GM18867 (cell line): ENCODE data around the gene HNRNPM.

ENCODE experiments used
- ATAC-seq: cut with Tn5 transposase; IDR thresholded peaks from one replicate; pipeline ENCODE4 v1.9.1; 2021; ENCODE audit warnings: mild to moderate bottlenecking, moderate library complexity; ENCODE audit not compliant: unreplicated experiment

The HNRNPM gene

DNA sequence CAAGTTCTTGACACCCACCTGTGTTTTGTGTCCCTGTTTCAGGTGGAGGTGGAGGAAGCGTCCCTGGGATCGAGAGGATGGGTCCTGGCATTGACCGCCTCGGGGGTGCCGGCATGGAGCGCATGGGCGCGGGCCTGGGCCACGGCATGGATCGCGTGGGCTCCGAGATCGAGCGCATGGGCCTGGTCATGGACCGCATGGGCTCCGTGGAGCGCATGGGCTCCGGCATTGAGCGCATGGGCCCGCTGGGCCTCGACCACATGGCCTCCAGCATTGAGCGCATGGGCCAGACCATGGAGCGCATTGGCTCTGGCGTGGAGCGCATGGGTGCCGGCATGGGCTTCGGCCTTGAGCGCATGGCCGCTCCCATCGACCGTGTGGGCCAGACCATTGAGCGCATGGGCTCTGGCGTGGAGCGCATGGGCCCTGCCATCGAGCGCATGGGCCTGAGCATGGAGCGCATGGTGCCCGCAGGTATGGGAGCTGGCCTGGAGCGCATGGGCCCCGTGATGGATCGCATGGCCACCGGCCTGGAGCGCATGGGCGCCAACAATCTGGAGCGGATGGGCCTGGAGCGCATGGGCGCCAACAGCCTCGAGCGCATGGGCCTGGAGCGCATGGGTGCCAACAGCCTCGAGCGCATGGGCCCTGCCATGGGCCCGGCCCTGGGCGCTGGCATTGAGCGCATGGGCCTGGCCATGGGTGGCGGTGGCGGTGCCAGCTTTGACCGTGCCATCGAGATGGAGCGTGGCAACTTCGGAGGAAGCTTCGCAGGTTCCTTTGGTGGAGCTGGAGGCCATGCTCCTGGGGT lies 41.0 kb downstream of the HNRNPM start:
- no peak for ATAC-seq

DNA sequence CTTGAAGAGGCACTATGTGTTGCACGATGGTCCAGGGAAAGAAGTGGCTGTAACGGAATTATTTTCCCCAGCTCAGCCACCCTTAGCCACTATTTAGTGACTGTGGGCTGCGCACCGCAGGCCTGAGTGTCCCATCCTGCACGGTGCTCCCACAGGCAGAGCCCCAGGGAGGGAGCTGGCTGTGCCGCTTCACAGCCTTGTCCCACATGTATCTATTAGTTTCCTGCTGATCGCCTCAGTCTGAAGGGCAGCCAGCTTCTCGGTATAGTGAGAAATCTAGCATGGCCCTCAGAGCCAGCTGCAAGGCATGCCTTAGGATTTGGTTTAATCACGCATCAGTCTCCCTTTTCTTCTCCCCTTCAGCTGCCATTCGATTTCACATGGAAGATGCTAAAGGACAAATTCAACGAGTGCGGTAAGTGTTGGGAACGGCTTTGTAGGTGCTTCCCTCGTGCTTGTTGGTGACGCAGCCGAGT lies 41.9 kb downstream of the HNRNPM start:
- no peak for ATAC-seq

DNA sequence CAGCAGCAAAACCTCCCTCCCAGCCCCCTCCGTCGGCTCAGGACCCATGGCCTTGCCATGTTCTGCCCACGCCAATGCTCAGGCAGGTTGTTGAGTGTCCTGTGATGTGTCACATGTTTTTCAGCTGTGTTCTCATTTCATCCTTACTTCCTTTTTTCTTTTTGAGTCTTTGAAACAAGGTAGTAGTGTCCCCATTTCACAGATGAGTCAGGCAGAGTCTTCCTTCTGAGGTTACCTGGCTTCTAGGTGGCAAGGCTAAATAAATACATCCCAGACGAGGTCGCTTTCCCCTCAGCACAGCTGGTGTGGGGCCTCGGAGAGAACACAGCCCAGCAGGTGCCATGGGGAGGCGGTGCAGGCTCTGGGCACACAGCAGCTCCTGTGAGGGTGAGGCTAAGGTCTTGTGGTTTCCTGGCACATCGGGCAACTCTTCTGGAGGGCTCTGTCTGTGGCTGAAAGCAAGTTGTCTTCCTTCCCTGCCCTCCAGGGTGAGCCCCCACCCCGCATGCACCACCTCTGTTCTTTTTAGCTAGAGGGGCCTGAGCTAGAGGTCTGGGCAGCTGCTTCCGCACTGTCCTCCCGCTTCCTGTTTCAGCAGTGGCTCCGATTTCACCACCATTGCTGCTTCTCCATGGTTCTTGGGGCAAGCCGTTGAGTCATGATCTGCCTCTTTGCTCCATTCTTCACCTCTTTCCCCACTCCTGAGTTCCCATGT lies 42.5 kb downstream of the HNRNPM start:
- ATAC-seq, result peak; percentile 63

DNA sequence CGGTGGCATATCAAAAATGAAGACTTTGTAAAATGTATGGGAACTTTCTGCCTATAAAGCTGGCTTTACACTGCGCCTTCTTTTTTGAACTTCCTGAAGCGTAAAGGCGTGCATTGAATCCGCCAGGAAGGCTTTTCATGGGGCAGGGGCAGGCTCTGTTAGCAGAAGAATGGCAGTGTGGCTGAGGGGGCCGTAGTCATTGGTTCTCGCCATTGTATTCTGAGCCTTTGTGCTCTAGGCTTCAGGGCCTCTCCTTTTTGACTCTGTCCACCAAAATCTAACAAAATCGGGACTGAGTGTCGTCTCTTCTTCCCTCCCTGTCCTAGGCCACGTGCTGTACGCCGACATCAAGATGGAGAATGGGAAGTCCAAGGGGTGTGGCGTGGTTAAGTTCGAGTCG lies 43.6 kb downstream of the HNRNPM start:
- ATAC-seq, result no peak

DNA sequence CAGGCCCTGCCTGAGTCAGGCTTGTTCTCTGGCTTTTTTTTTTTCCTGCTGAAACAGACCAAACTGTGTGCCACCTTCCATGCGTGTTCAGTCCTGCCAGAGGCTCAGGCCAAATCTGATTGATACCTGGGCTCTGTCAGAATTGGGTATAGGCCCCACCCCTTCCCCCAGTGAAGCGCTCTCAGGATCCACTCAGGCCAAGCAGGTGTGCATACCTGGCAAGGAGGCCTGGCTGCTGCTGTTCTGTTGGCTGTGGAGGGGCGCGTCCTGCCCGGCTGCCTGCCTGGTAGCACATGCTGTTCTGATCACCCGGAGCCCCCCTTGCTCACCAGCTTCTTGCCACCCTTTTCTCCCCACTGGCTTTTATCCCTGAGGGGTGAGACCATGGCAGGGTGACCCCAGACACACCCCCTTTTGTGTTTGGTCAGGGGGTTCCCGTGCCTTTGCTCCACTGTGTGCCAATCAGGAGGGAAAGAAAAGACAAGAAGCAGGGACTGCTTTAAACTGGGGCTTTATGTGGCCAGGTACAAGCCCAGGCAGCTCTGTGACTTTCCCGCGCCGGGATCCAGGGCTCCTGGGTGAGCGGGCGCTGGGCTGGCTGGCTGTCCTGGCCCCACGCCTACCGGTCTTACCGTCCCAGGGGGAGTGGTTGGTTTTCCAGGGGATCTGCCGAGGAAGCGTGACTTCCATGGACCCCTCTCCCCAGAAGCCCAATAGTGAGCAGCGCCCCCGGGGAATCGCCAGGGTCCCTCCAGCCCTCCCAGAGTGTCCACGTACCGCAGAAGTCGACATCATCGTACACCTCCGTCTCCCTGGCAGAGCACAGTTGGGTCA lies 45.0 kb downstream of the HNRNPM start:
- no peak for ATAC-seq

DNA sequence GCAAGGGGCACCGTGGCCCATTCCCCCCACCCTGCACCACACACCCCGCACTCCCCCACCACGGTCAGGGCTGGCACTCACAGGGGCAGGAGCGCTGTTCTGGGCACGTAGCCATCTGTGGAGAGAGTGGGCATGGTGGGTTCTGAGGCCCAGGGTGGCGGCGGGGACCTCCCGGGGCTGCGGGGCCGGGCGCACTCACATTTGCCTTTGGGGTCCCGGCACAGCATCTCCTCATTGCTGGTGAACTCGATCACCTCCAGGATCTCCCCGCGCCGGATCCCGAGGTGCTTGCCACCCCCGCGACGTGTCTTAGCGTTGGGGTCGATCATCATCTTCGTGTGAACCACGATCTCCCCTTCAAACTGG lies 45.6 kb downstream of the HNRNPM start:
- no peak for ATAC-seq

DNA sequence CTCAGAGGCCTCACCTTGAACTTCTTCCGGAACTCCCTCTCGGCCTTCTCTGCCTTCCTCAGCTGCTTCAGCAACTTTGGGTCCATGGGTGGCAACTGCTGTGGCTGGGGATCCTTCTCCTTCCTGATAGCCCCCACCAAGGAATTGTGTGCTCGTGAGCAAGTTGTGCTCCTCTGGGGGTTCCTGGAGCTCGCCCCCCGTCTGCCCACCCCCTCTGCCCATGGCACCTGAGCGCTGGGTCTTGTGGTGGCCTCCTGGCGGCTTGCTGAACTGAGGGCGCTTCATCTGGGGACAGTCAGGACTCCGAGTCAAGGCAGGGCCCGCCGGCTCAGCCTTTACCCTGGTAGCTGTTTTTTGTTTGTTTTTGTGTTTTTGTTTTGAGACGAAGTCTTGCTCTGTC lies 46.1 kb downstream of the HNRNPM start:
- ATAC-seq, result no peak

DNA sequence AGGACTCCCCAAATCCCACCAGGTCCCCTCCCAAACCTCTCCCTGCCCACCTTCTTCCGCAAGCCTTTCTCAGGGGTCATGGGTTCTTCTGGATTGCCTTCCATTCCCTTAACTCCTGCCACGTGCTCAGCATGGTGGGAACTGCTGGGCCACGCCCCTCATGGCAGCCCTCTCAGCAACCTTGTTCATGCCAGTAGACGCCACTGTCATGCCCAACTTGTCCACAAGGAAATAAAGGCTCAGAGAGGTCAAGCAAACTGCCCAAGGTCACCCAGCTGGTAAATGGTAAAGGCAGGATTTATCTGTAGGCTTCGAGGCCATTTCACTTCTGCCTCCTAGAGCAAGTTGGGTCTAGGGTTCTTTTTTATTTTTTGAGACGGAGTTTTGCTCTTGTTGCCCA lies 46.8 kb downstream of the HNRNPM start:
- ATAC-seq, result no peak

DNA sequence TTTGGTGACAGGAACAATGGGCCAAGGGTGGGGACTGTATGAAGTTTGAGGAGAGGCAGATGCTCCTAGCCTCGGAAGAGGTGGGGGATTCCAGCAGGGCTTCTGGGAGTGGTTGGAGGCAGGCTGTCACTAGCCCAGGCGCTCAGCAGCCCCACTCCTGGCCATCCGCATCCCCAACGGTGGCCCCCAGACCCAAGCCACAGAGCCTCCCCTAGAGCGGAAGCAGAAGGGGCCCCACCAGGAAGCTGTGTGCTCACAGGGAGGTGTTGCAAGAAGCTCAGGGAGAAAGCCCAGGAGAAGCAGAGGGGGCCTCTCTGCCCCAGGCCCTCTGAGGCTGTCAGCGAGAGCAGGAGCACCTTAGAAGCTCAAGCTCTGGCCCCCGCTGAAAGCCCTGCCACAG lies 49.4 kb downstream of the HNRNPM start:
- ATAC-seq, result no peak

DNA sequence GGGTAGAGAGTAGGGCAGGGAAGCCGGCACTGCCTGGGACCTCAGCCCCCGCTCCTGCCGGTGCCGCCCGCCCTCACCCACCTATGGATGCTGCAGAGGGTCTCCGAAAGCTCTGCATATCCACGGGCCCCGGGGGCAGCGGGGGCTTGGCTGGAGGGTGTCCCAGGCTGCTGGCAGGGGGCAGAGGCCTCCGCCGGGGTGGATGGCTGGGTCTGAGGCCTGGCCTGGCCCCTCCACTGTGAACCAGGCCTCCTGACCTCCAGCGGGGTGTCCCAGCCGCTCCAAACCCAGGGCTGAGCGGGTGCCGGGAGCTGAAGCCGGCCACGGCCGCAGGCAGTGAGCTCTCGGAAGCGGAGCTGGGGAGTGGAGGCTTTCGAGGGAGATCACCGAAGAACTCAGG lies 53.5 kb downstream of the HNRNPM start:
- ATAC-seq, result no peak

DNA sequence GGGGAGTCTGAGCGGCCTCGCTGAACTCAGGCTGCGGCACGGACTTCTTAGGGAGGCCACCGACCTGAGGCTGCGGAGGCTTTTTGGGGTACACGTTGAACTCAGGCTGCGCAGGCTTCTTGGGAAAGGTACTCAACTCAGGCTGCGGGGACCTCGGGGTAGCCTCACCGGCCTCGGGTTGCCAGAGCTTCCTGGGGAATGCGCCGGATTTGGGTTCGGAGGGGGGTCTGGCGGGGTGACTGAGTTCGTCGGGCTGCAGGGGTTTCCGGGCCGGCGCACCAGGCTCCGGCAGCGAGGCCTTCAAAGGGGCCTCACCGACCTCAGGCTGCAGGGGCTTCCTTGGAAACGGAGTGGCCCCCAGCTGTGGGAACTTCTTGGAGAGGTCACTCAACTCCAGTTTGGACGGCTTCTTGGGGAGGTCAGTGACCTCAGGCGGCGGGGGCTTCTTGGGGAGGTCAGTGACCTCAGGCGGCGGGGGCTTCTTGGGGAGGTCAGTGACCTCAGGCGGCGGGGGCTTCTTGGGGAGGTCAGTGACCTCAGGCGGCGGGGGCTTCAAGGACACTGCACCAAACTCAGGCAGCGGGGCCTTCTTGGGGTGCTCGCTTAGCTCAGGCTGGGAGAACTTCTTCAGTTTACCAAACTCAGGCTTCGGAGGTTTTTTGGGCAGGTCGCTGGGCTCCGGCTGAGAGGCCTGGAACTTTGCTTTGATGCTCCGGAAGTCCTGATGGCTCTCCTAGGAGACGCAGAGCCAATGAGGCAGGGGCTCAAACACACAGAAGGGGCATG lies 54.5 kb downstream of the HNRNPM start:
- no peak for ATAC-seq

DNA sequence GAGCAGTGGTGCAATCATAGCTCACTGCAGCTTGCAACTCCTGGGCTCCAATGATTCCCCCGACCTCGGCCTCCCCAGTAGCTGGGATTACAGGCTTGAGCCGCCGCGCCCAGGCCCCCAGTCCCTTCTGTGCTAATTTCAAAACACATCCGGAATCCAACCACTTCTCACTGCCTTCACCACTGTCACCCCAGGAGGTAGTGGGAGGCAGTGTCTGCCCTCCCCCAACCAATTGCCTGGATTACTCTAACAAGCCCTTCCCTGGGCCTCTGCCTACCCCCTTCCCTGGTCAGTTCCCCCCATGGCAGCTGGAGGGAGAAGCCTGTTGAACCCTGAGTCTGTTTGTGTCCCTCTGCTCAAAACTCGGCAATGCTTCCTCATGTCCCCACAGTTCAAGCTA lies 55.4 kb downstream of the HNRNPM start:
- ATAC-seq, result no peak

DNA sequence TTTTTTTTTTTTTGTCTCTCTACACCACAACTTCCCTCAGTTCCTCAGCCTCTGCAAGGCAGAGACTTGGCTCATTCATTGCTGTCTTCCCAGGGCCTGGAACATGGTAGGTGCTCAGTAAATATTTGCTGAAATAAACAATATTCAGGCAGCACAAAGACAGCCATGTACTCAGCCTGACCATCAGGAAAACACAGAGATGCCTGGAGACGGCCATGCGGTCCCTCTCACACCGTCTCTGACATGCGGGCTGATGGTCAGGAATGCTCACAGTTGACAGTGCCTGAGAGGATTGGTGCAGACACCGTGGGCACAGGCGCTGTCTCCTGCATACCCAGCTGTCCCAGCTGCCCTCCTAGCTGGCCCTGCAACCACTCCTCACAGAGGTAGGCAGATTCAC lies 56.7 kb downstream of the HNRNPM start:
- ATAC-seq, result no peak

DNA sequence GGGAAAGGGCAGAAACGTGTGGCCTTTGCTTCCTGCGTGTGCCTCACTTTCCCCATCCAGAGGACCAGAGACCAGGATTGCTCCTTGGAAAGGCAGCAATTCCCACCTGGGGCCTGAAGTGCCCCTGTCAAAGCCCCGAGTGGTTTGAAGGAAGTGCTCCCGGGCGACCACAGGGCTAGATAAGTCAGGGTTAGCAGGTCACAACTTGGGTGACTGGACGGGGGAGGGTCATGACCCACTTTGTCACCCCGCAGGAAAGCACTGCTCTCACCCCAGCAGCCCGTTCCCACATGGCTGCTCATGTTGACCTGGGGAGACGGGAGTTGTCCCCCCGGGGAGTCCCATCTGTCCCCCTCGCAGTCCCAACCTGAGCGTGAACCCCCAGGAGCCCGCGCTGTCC lies 57.2 kb downstream of the HNRNPM start:
- no peak for ATAC-seq

DNA sequence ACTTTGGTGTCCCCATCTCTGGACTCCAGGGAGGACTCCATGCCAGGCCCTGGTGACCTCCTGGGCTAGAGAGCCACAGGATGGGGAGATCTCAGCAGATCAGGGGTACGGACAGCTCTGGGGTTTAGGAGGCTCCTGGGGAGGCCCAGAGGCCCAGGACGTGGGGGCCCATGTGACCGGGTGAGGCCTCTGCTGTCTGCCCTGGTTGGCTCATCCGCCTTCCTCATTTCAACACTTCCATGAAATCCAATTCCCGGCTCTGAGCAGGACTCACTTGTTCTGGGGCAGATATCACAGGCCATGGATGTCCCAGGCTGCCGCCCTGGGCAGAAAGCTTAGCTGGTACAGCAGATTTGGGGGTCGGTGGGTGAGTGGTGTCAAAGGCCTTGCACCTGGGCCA lies 58.7 kb downstream of the HNRNPM start:
- no peak for ATAC-seq

DNA sequence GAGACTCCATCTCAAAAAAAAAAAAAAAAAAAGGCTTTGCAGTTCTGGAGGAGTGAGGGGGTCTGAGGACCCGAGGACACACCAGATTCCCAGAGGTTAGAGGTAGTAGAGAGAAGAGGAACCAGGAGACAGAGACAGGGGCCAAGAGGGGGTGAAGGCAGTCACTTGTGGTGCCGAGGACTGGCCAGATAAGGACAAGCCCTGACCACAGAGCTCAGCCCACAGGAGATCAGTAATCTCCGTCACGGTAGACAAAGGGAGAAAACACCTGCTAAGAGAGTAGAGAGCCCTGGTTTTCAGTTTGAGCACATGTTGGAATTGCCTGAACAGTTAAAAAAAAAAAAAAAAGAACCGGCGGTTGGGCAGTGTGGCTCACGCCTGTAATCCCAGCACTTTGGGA lies 59.4 kb downstream of the HNRNPM start:
- ATAC-seq, result no peak

DNA sequence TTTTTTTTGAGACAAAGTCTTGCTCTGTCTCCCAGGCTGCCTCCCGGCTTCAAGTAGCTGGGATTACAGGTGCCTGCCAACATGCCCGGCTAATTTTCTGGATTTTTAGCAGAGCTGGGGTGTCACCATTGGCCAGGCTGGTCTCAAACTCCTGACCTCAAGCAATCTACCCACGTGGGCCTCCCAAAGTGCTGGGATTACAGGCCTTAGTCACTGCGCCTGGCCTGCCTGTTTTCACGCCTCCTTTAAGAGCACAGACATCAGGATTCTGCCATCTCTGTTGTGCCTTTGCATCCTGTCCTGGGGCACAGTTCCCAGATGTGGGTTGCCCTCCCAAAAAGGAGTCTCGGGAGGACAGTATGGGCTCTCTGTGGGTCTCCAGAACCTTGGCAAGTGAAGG lies 60.1 kb downstream of the HNRNPM start:
- no peak for ATAC-seq

DNA sequence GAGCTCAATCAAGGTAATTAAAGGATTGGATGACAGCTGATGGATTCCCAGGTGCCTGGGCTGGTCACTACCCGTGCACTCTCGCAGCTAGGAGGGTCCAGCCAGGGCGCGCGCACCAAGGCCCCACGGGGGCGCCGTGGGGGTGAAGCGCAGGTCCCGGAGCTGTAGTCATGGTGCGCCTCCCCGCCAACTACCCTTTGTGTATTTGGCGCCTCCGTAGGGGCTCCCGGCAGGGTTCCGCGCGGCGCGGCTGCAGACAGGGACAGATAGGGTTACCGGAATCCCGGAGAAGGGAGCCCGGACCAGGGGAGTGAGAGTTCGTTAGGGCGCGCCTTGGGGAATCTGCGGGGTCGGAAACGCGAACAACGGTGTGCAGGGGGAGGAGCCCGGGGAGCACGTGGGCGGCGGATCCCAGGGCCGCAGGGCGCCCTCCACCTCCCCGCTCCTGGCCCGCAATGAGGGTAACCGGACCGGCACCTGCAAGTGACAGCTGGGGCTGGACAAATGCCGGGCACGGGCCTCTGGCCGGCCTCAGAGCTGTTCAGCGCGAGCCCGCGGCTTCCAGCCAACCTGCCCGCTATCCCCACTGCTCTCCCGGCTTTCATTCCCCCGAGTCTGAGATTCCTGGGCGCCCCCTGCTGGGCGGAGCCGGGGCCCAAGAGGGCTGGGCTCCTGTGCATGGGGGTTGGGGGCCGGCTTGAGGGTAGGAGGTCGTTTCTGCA lies 61.1 kb downstream of the HNRNPM start:
- peak; percentile 54 for ATAC-seq

DNA sequence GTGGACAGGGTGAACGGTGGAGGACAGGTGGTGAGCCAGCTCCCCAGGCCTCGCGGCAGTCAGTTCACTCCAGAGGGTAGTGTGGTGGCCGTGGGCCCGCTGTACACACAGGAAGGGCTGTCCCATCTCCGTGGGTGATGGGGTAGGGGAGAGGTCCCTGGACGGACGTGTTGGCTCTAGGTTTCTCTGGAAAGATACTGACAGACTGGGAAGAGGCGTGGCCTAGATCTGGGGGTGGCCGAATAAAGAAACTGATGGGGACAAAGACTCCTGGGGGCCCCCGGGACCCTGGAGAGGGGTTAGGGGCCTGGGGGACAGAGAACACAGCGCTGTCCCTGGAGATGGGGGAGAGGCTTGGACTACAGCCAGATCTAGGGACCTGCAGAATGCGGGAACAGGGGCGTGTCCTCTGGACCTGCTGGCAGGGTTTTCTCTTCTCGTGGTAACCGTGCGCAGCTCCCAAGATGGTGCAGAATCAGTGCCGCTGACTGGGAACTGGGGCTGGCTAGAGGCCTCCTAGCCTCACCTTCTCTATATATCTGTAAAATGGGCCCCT lies 61.7 kb downstream of the HNRNPM start:
- no peak for ATAC-seq

DNA sequence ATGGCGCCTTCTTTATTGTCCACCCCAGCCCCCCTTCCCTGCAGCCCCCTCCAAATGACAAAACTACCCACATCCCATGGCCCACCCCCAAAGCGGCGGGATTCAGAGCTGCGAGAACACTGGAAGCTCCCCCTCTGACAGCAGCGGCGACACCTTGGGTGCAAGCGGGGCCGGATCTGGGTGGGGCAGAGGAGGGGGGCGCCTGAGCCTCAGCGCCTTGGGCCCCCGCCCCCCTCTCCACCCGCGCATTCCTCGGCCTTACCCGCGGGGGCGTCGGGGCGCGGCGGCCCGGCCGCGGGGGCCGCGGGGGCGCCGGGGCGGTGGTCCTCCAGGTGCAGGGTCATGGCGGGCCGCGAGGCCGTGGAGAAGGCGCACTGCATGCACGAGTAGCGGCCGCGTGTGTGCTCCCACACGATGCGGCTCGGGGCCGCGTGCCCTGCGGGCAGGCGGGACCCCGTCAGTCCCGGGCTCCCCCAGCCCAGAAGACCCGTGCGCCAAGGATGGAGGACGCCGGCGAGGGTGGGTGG lies 65.9 kb downstream of the HNRNPM start:
- no peak for ATAC-seq
